GM12878 (cell line): ENCODE results near the gene GPBP1. TPM values are rescaled to one million over a fixed set of nuclear protein-coding genes. Genes with fewer than 3 reads are reported as not detected.

Experiments used
- ATAC-seq: fragments of 200-7000 bp; cut with Tn5 transposase; 3 replicates; pipeline ENCODE4 v1.9.1; 2020; ENCODE audit warnings: mild to moderate bottlenecking, moderate library complexity
- BruUV-seq: library from RNA; stranded (reverse); fragments of 400-500 nt; replicated peaks from 2 replicates; lab custom pipeline; 2021; lab: Mats Ljungman, UMichigan
- CTCF ChIA-PET: fragments of 300-600 bp; sonication (Branson Sonifier 250); formaldehyde crosslinking; extraction: SDS; loops from one replicate; lab custom pipeline; 2021; ENCODE audit warnings: inconsistent platforms; lab: Yijun Ruan, JAX
- POLR2A ChIA-PET: fragments of 350-600 bp; formaldehyde crosslinking; extraction: SDS; loops from one replicate; lab custom pipeline; 2021; ENCODE audit warnings: inconsistent platforms; lab: Charles Lee
- RAD21 ChIA-PET: fragments of 300-600 bp; sonication (Branson Sonifier 250); formaldehyde crosslinking; loops from one replicate; lab custom pipeline; 2023; ENCODE audit warnings: antibody characterized with exemption; ENCODE audit not compliant: unreplicated experiment; lab: Charles Lee
- SMC1A ChIA-PET: fragments of 300-600 bp; sonication (Branson Sonifier 250); formaldehyde crosslinking; loops from one replicate; lab custom pipeline; 2023; ENCODE audit not compliant: unreplicated experiment, uncharacterized antibody; lab: Charles Lee
- DNase-seq: peaks from one replicate; pipeline ENCODE4 v3.0.0-alpha.2; 2011; ENCODE audit warnings: low read depth, low spot score
- FAIRE-seq: peaks from 3 replicates; lab custom pipeline; 2011; peaks lifted over from hg19 to GRCh38; lab: Jason Lieb, UNC
- H2AFZ ChIP-seq: 2 replicates; pipeline ENCODE4 v1.6.0; 2011; ENCODE audit warnings: low read depth, low read length, control low read depth; ENCODE audit not compliant: control insufficient read depth
- H3K27ac ChIP-seq: 2 replicates; pipeline ENCODE4 v1.5.1; 2011; ENCODE audit warnings: control low read depth; ENCODE audit not compliant: control insufficient read depth, insufficient read depth
- H3K27me3 ChIP-seq, 2 experiments: replicated peaks in 1 of 2; 2 replicates each; pipeline versions ENCODE4 v1.6.0 to v1.6.1; 2011; ENCODE audit warnings: low read length in 1 of 2; ENCODE audit not compliant: control insufficient read depth in 2 of 2, insufficient read depth in 2 of 2
- H3K36me3 ChIP-seq, 2 experiments: 2 replicates each; pipeline ENCODE4 v1.5.1; 2011; ENCODE audit warnings: low read length in 1 of 2; ENCODE audit not compliant: control insufficient read depth in 2 of 2, insufficient read depth in 2 of 2
- H3K4me1 ChIP-seq: 2 replicates; pipeline ENCODE4 v1.6.1; 2011; ENCODE audit warnings: mild to moderate bottlenecking, low read length, moderate library complexity, mixed read lengths; ENCODE audit not compliant: control insufficient read depth, insufficient read depth
- H3K4me2 ChIP-seq: 2 replicates; pipeline ENCODE4 v1.6.0; 2011; ENCODE audit warnings: control low read depth; ENCODE audit not compliant: control insufficient read depth, insufficient read depth
- H3K4me3 ChIP-seq: fragments of 200-600 bp; sonication (generic); 2 replicates; pipeline ENCODE4 v1.5.1; 2016
- H3K79me2 ChIP-seq: 2 replicates; pipeline ENCODE4 v1.6.0; 2011; ENCODE audit warnings: low read length; ENCODE audit not compliant: control insufficient read depth, insufficient read depth
- H3K9ac ChIP-seq: 2 replicates; pipeline ENCODE4 v1.8.0; 2011; ENCODE audit warnings: low read length, control low read depth, mixed read lengths; ENCODE audit not compliant: control insufficient read depth, insufficient read depth
- H3K9me3 ChIP-seq: replicated peaks from 3 replicates; pipeline ENCODE4 v1.5.1; 2011; ENCODE audit warnings: mild to moderate bottlenecking, low read length; ENCODE audit not compliant: control insufficient read depth, insufficient read depth
- H4K20me1 ChIP-seq: 2 replicates; pipeline ENCODE4 v1.6.0; 2011; ENCODE audit not compliant: control insufficient read depth, insufficient read depth
- BCLAF1 ChIP-seq: fragments of 450-650 bp; IDR thresholded peaks from 2 replicates; pipeline ENCODE4 v1.6.1; 2017; ENCODE audit warnings: antibody characterized with exemption, mild to moderate bottlenecking, moderate library complexity
- HDAC6 ChIP-seq: fragments of 200-600 bp; sonication (generic); IDR thresholded peaks from one replicate; pipeline ENCODE4 v1.8.0; 2017; ENCODE audit warnings: antibody characterized with exemption; ENCODE audit not compliant: unreplicated experiment
- KDM1A ChIP-seq: fragments of 200-600 bp; sonication (generic); IDR thresholded peaks from 2 replicates; pipeline ENCODE4 v1.6.1; 2016; ENCODE audit warnings: borderline replicate concordance
- KLF5 ChIP-seq: fragments of 450-650 bp; IDR thresholded peaks from 2 replicates; pipeline ENCODE4 v1.6.1; 2014; ENCODE audit warnings: mild to moderate bottlenecking; ENCODE audit not compliant: partially characterized antibody
- MEF2A ChIP-seq: IDR thresholded peaks from 2 replicates; pipeline ENCODE4 v1.6.1; 2011; ENCODE audit warnings: low read depth, mild to moderate bottlenecking, low read length, moderate library complexity; ENCODE audit not compliant: insufficient read depth
- MEF2B ChIP-seq: fragments of 450-650 bp; IDR thresholded peaks from 2 replicates; pipeline ENCODE4 v1.6.1; 2018; ENCODE audit warnings: mild to moderate bottlenecking, moderate library complexity; ENCODE audit not compliant: partially characterized antibody, poor library complexity, severe bottlenecking
- MXI1 ChIP-seq: fragments of 150-350 bp; IDR thresholded peaks from 2 replicates; pipeline ENCODE4 v1.6.1; 2011; ENCODE audit warnings: low read depth, mild to moderate bottlenecking, inconsistent platforms, low read length, improper control_type of control experiment
- NBN ChIP-seq: fragments of 450-650 bp; IDR thresholded peaks from 2 replicates; pipeline ENCODE4 v1.6.1; 2016
- NR2C2 ChIP-seq: IDR thresholded peaks from 2 replicates; pipeline ENCODE4 v1.6.1; 2011; ENCODE audit warnings: borderline replicate concordance, low read depth; ENCODE audit not compliant: control insufficient read depth, insufficient read length
- POU2F2 ChIP-seq: IDR thresholded peaks from 3 replicates; pipeline ENCODE4 v1.6.1; 2011; ENCODE audit warnings: low read depth, mild to moderate bottlenecking, low read length, borderline replicate concordance
- RB1 ChIP-seq: fragments of 450-650 bp; formaldehyde crosslinking; IDR thresholded peaks from 2 replicates; pipeline ENCODE4 v1.6.1; 2017; ENCODE audit warnings: mild to moderate bottlenecking, borderline replicate concordance
- RELB ChIP-seq: fragments of 450-650 bp; IDR thresholded peaks from 2 replicates; pipeline ENCODE4 v1.6.1; 2017; ENCODE audit warnings: low read depth, mild to moderate bottlenecking, moderate library complexity
- REST ChIP-seq: IDR thresholded peaks from 2 replicates; pipeline ENCODE4 v1.6.1; 2012; ENCODE audit warnings: mild to moderate bottlenecking, low read depth, low read length
- SIX5 ChIP-seq: IDR thresholded peaks from 2 replicates; pipeline ENCODE4 v1.6.1; 2011; ENCODE audit warnings: mild to moderate bottlenecking, low read depth, low read length, moderate library complexity; ENCODE audit not compliant: severe bottlenecking
- ZNF622 ChIP-seq: fragments of 450-650 bp; IDR thresholded peaks from 2 replicates; pipeline ENCODE4 v1.6.1; 2017; ENCODE audit warnings: mild to moderate bottlenecking, inconsistent platforms
- WGBS: methylation state at CpG from one replicate; pipeline ENCODE4 v1.1.6; 2016; ENCODE audit warnings: low lambda C conversion rate; ENCODE audit not compliant: insufficient replicate concordance, insufficient coverage; ENCODE audit errors: missing lambda C conversion rate; 5-methylcytosine and 5-hydroxymethylcytosine counted together
- in situ Hi-C: fragments of 300-500 bp; cut with MboI; formaldehyde crosslinking; loops from 9 replicates; pipeline ENCODE4 v1.14.3; 2018; ENCODE audit warnings: mixed read lengths
- intact Hi-C: fragments of 100-400 bp; cut with micrococcal nuclease; formaldehyde crosslinking; loops from one replicate; pipeline ENCODE4 v1.14.2; 2022; ENCODE audit not compliant: unreplicated experiment
- polyA plus RNA-seq, 11 experiments: library from polyadenylated mRNA; depleted of rRNA in 4 of 11; unstranded in 6 of 11; stranded (reverse) in 5 of 11; fragments of >200 nt; fragmentation: Nextera tagmentation in 4 of 11; fragmentation: Illumina TruSeq in 1 of 11; extraction: Ambion mirVana in 4 of 11; extraction: Trizol in 1 of 11; gene quantifications; 1 replicate in 1 of 11; 2 replicates in 10 of 11; pipeline versions ENCODE4 v1.2.1 to v1.2.3, GENCODE V29; 2011 to 2016; ENCODE audit warnings: inconsistent platforms in 2 of 11, missing spikeins in 2 of 11, low read depth in 1 of 11
- total RNA-seq, 4 experiments: library from RNA; depleted of rRNA in 3 of 4; stranded (reverse); fragments of >200 nt in 3 of 4; fragmentation: Illumina TruSeq in 1 of 4; extraction: Trizol in 1 of 4; gene quantifications; 2 replicates each; pipeline versions ENCODE4 v1.2.1 to v1.2.3, GENCODE V29; 2013 to 2021

The GPBP1 gene
- total and polyA plus RNA-seq, 10 of the 15 experiments (the other 5 are each of a cell fraction or from before 2014, with no cell fraction given), result 27.0 to 96.2 (median 55.4) TPM

- TF ChIP-seq REST, result no peak
- no peak for TF ChIP-seq HDAC6
- no peak for TF ChIP-seq SIX5
Measured at GRCh38 chr5:57258052-57258451, 84.2 kb downstream of the GPBP1 start (continued).

- H3K27me3 ChIP-seq, result no peaks in the 10 kb centered on the region
- 100% methylated on average over 1 of the region's 1 CpG for WGBS
- H3K9ac ChIP-seq, result no peak overlapping the region
- no peaks in the 10 kb centered on the region for H3K9me3 ChIP-seq
- in situ Hi-C loops (no loop called here), intact Hi-C loops (no loop called here)
- FAIRE-seq, result no peak
- POLR2A ChIA-PET, result no interaction called here
- no TSS peak for BruUV-seq
- no peak overlapping the region for H3K27ac ChIP-seq
- RAD21 ChIA-PET, result no interaction called here
- CTCF ChIA-PET, result no interaction called here
- no peak overlapping the region for H2AFZ ChIP-seq
- H4K20me1 ChIP-seq, result no peaks in the 10 kb centered on the region
- no peak for DNase-seq
- ATAC-seq, result no peak
- H3K4me1 ChIP-seq, result no peaks in the 10 kb centered on the region
- H3K79me2 ChIP-seq, result no peaks in the 10 kb centered on the region; the same call in 1 of the 2 replicates
- H3K4me2 ChIP-seq, result no peak overlapping the region
- SMC1A ChIA-PET, result no interaction called here
- no peak overlapping the region for H3K4me3 ChIP-seq
- peaks cover 2 to 22% of the 10 kb centered on the region in 2 experiments; a peak in 3 of 4 replicates for H3K36me3 ChIP-seq
- TF ChIP-seq BCLAF1, result no peak
- no peak for TF ChIP-seq KLF5
- TF ChIP-seq ZNF622, result no peak
- TF ChIP-seq RB1, result no peak
- no peak for TF ChIP-seq POU2F2
- TF ChIP-seq MXI1, result no peak
- TF ChIP-seq RELB, result no peak
- no peak for TF ChIP-seq MEF2B
- TF ChIP-seq NBN, result no peak
- TF ChIP-seq KDM1A, result no peak
- no peak for TF ChIP-seq MEF2A
- TF ChIP-seq NR2C2, result no peak
Measured at GRCh38 chr5:57258943-57259342, 85.1 kb downstream of the GPBP1 start.
